Upper lobe of right lung (tissue), 1 donor: ENCODE data around the gene SRA1. TPM values are rescaled to one million over a fixed set of nuclear protein-coding genes. Genes with fewer than 3 reads are reported as not detected.

Experiments
- ATAC-seq: fragments of 200-7000 bp; cut with Tn5 transposase; one replicate; pipeline ENCODE4 v1.9.1; 2020; ENCODE audit warnings: mild to moderate bottlenecking, moderate library complexity
- DNase-seq: peaks from one replicate; pipeline ENCODE4 v3.0.0-alpha.2; 2020
- H3K27ac ChIP-seq: fragments of 200-600 bp; one replicate; pipeline ENCODE4 v1.8.0; 2022
- H3K27me3 ChIP-seq: fragments of 200-600 bp; one replicate; pipeline ENCODE4 v1.8.0; 2022; ENCODE audit warnings: mild to moderate bottlenecking
- H3K36me3 ChIP-seq: fragments of 200-600 bp; one replicate; pipeline ENCODE4 v1.8.0; 2022
- H3K4me1 ChIP-seq: fragments of 200-600 bp; one replicate; pipeline ENCODE4 v1.8.0; 2022
- H3K4me3 ChIP-seq: fragments of 200-600 bp; one replicate; pipeline ENCODE4 v1.8.0; 2022; ENCODE audit warnings: mild to moderate bottlenecking
- H3K9me3 ChIP-seq: fragments of 200-600 bp; one replicate; pipeline ENCODE4 v1.8.0; 2022
- intact Hi-C: fragments of 100-400 bp; cut with DNase I; formaldehyde crosslinking; loops from one replicate; pipeline ENCODE4 v1.11.0; 2022
- total RNA-seq: library from RNA; stranded (reverse); fragmentation: NEBNext Ultra II Directional; extraction: Animal tissue kit (Norgen Biotek cat#: 25700); gene quantifications from one replicate; pipeline ENCODE4 v1.2.1, GENCODE V29; 2021
- TF ChIP-seq, protein P1 (sequence below): fragments of 200-600 bp; IDR thresholded peaks from one replicate; pipeline ENCODE4 v1.8.0; 2022; ENCODE audit warnings: antibody characterized with exemption
- donor health status: DM: no; HTN: yes; CAD: no; lungs with severe emphysema.

Gene SRA1
- total RNA-seq, 1 donor from 2014 or later = 19.4 TPM

DNA sequence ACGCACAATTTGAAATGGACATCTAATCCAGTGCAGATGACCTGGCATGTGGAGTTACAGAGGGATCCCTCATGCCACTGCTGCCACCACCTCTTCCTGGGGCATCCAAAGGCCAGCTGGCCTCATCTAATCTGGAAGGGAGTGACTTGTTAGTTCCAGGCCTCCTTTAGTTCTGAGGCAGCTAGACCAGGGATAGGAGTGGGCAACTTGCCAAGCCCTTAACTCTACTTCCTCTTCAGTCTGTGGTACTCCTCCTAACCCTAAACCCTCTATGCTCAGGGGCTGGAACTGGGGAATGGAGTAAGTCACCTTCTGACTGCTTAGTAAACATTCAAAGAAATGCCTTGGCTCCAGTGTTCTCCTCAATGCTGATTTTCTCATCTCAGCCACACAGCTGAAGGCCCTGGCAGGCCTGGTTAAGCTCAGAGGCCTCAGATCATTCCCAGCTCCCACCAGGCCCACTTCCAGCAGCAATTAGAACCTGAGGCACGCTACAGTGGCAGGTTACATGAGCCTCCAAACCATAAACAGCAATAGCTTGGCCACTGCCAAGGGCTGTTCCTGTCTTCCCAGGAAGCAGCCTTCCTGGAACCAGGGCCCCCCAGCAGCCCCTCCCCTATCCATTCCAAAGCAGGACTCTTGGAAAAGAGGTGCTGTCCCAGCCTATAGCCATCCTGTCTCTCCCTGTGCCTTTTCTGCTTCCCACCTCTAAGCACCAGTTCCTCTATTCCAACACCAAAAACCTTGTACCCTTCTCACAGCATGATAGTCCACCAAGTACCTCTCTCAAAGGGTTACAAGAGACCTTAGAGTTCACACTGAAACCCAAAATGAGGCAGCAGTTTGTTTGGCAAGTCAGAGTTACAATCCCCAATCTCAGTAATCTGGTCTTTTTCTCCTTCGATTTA lies 7.8 kb downstream of the SRA1 start:
- DNase-seq (no peak), ATAC-seq (peak; percentile 27)
- Histone ChIP-seq H3K36me3 (peaks cover 60% of the 10 kb centered on the region), H3K4me1 (peaks cover 36% of the 10 kb centered on the region), H3K4me3 (no peak overlapping the region), H3K9me3 (no peaks in the 10 kb centered on the region), H3K27ac (peak overlapping the region; percentile 97), H3K27me3 (no peaks in the 10 kb centered on the region)
- intact Hi-C loops = no loop called here
- TF ChIP-seq, protein P1, sequence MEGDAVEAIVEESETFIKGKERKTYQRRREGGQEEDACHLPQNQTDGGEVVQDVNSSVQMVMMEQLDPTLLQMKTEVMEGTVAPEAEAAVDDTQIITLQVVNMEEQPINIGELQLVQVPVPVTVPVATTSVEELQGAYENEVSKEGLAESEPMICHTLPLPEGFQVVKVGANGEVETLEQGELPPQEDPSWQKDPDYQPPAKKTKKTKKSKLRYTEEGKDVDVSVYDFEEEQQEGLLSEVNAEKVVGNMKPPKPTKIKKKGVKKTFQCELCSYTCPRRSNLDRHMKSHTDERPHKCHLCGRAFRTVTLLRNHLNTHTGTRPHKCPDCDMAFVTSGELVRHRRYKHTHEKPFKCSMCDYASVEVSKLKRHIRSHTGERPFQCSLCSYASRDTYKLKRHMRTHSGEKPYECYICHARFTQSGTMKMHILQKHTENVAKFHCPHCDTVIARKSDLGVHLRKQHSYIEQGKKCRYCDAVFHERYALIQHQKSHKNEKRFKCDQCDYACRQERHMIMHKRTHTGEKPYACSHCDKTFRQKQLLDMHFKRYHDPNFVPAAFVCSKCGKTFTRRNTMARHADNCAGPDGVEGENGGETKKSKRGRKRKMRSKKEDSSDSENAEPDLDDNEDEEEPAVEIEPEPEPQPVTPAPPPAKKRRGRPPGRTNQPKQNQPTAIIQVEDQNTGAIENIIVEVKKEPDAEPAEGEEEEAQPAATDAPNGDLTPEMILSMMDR = no peak

DNA sequence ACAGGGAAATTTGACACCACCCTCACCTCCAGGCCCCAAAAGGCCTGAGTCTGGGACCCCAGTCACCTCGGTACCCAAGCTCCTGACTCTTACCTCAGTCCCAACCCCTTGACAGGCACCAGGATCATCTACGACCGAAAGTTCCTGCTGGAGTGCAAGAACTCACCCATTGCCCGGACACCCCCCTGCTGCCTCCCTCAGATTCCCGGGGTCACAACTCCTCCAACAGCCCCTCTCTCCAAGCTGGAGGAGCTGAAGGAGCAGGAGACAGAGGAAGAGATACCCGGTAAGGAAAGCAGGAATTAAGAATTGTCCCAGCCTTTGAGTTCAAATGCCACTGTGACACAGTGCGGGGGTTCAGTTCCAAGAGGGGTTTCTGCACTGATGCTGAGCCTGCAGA lies 8.5 kb downstream of the SRA1 start:
- DNase-seq = no peak
- H3K36me3 ChIP-seq = peaks cover 67% of the 10 kb centered on the region
- peak overlapping the region; percentile 97 for H3K27ac ChIP-seq
- no peak for ATAC-seq
- H3K27me3 ChIP-seq = no peaks in the 10 kb centered on the region
- no peak overlapping the region for H3K4me3 ChIP-seq
- no peaks in the 10 kb centered on the region for H3K9me3 ChIP-seq
- TF ChIP-seq, protein P1 = no peak
- intact Hi-C loops = no loop called here
- H3K4me1 ChIP-seq = peaks cover 36% of the 10 kb centered on the region

DNA sequence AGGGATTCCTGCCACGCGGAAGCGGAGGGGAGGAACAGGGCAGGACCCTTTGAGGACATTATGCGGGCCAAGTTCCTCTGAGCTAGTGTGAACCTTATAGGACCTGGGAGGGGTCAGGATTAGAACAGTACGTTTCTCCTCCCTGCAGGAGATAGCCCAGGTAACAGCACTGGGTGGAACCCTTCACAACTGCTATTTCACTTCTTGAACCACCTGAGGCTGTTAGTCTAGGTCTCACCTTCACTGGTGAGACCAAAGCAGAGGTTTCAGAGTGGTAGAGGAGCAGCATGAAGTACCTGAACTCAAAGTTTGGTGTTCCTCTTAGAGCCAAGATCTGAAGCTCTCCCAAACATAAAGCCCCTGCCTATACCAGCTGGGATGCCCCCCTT lies 9.0 kb downstream of the SRA1 start:
- intact Hi-C loops = no loop called here
- Histone ChIP-seq H3K27me3 (no peaks in the 10 kb centered on the region), H3K36me3 (peaks cover 67% of the 10 kb centered on the region), H3K4me3 (peak overlapping the region; percentile 59), H3K9me3 (no peaks in the 10 kb centered on the region), H3K27ac (peak overlapping the region; percentile 97), H3K4me1 (peaks cover 36% of the 10 kb centered on the region)
- TF ChIP-seq, protein P1 = no peak
- ATAC-seq (peak; percentile 72), DNase-seq (no peak)

DNA sequence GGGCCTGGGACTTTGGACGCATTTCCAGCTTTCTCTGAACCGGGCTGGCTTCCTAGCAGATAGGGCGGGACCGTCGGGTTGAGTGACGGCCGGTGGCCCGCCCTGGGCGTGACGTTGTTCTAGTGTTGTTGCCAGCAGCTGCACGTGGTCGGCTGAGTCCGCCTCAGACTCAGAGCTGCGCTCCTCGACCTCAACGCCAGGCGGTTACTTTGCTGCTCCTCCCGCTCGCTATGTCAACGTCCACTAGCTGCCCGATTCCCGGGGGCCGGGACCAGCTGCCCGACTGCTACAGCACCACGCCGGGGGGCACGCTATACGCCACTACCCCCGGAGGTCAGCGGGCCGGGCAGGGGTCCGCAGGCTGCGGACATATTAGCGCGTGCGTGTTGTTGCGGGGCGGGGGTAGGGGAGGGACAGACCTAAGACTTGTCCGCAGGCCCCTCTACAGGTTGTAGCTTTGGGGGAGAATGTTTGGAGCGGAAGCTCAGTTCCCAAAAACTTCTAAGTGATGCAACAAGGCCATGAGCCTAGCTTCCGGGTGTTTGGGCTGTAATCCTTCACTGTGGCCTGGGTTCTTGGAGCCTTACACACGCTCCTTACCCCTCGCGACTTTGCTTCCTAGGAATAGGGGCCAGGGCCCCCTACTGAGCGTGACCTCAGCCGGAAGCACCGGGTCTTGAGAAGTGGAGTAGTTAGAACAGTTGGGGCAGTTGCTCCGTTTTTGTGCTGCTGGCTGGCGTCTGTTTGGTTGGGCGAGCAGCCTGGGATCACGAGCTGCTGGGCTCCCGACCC lies 9.6 kb downstream of the SRA1 start, which contains the start of gene EIF4EBP3:
EIF4EBP3 (plus strand) TSS at position 155 of the 792 bp plus-strand sequence; CDS start at position 231, 76 bp downstream.
- peak; percentile 98 for DNase-seq
- no peaks in the 10 kb centered on the region for H3K9me3 ChIP-seq
- H3K27ac ChIP-seq = peak within 1 kb of the TSS; percentile 97
- peak within 1 kb of the TSS; percentile 59 for H3K4me3 ChIP-seq
- H3K4me1 ChIP-seq = peaks cover 36% of the 10 kb centered on the region
- H3K27me3 ChIP-seq = no peaks in the 10 kb centered on the region
- intact Hi-C loops = no loop called here
- peak; percentile 96 for ATAC-seq
- peaks cover 67% of the 10 kb centered on the region for H3K36me3 ChIP-seq
- TF ChIP-seq, protein P1 = peak; percentile 62

DNA sequence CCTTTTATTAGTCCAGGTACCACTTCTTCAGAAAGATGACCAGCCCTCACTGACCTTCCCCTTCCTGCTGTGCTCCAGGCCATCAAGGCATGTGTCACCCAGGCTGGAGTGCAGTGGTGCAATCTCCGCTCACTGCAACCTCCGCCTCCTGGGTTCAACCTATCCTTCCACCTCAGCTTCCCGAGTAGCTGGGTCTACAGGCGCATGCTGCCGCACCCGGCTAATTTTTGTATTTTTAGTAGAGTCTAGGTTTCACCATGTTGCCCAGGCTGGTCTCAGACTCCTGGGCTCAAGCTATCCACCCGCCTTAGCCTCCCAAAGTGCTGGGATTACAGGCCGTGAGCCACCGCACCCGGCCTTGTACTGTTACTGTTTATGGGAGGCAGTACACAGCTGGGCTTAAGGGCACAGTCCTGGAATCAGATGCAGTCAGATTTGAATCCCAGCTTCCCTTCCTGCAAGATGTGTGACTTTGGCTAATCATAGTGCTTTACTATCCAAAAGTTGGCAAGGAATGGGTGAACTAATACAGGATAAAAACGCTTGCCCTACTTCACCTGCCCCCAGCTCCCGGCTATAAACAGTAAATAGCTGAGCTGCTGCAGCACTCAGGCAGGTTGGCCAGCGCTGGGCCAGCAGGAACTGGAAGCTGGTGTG lies 10.3 kb downstream of the SRA1 start:
- ATAC-seq (no peak), DNase-seq (no peak)
- Histone ChIP-seq H3K9me3 (no peaks in the 10 kb centered on the region), H3K36me3 (peaks cover 68% of the 10 kb centered on the region), H3K27me3 (no peaks in the 10 kb centered on the region), H3K4me3 (peak overlapping the region; percentile 59), H3K4me1 (peaks cover 36% of the 10 kb centered on the region), H3K27ac (peak overlapping the region; percentile 97)
- TF ChIP-seq, protein P1 = no peak
- intact Hi-C loops = no loop called here
